Left ventricle myocardium inferior (tissue), 1 donor: ENCODE data around the gene CXorf38. TPM values are rescaled to one million over a fixed set of nuclear protein-coding genes. Genes with fewer than 3 reads are reported as not detected.

Experiments
- DNase-seq: peaks from one replicate; pipeline ENCODE4 v3.0.0-alpha.2; 2020
- H3K27ac ChIP-seq: fragments of 200-600 bp; replicated peaks from 2 replicates; pipeline ENCODE4 v1.8.0; 2021
- H3K27me3 ChIP-seq: fragments of 200-600 bp; 2 replicates; pipeline ENCODE4 v1.8.0; 2021; ENCODE audit warnings: low read depth
- H3K36me3 ChIP-seq: fragments of 200-600 bp; 2 replicates; pipeline ENCODE4 v1.8.0; 2021
- H3K4me1 ChIP-seq: fragments of 200-600 bp; 2 replicates; pipeline ENCODE4 v1.8.0; 2021
- H3K4me3 ChIP-seq: fragments of 200-600 bp; 2 replicates; pipeline ENCODE4 v1.8.0; 2021; ENCODE audit warnings: mild to moderate bottlenecking, moderate library complexity
- H3K9me3 ChIP-seq: fragments of 200-600 bp; replicated peaks from 2 replicates; pipeline ENCODE4 v1.8.0; 2021
- CTCF ChIP-seq: fragments of 200-600 bp; IDR thresholded peaks from 2 replicates; pipeline ENCODE4 v1.8.0; 2021; ENCODE audit warnings: antibody characterized with exemption, mild to moderate bottlenecking, borderline replicate concordance
- intact Hi-C: fragments of 100-400 bp; cut with micrococcal nuclease; formaldehyde crosslinking; loops from one replicate; pipeline ENCODE4 v1.11.0; 2022
- long read RNA-seq: library from polyadenylated mRNA; unstranded; transcript quantifications from one replicate; pipeline ENCODE4 v2.0.0, GENCODE V29; 2021
- total RNA-seq: library from RNA; stranded (reverse); fragmentation: NEBNext Ultra II Directional; extraction: Animal tissue kit (Norgen Biotek cat#: 25700); gene quantifications from one replicate; pipeline ENCODE4 v1.2.1, GENCODE V29; 2021
- donor health status: DM: no; HTN: yes; CAD: no; lungs with severe emphysema.

CXorf38 gene
- total RNA-seq, result 3.7 TPM
- long read RNA-seq, partial matches to known transcripts, result 0 of 4 reads
- long read RNA-seq, other reads (novel, unspliced or antisense), result 2 of 4 reads

- Histone ChIP-seq H3K27ac (peak within 1 kb of the TSS; percentile 87), H3K4me3 (peak within 1 kb of the TSS; percentile 86), H3K36me3 (no peaks in the 10 kb centered on the region), H3K9me3 (no peaks in the 10 kb centered on the region), H3K4me1 (peaks cover 36% of the 10 kb centered on the region), H3K27me3 (no peaks in the 10 kb centered on the region)
- intact Hi-C loops, result no loop called here
- DNase-seq, result peak; percentile 90
- TF ChIP-seq CTCF, result no peak
These were observed at the start of gene CXorf38 for GRCh38 chrX:40647307-40648197. TSS of gene CXorf38 (minus strand) at chrX:40647561. CDS start at chrX:40647520, 41 bp downstream.

GRCh38 chrX:40694802-40695201 is 47.4 kb upstream of the CXorf38 start:
- intact Hi-C loops, result no loop called here
- no peak overlapping the region for H3K4me3 ChIP-seq
- peaks cover 40% of the 10 kb centered on the region for H3K36me3 ChIP-seq
- TF ChIP-seq CTCF, result no peak
- H3K27me3 ChIP-seq, result no peaks in the 10 kb centered on the region
- no peak overlapping the region for H3K27ac ChIP-seq
- H3K4me1 ChIP-seq, result peaks cover 7% of the 10 kb centered on the region
- no peaks in the 10 kb centered on the region for H3K9me3 ChIP-seq
- no peak for DNase-seq

GRCh38 chrX:40688929-40689328 is 41.6 kb upstream of the CXorf38 start:
- DNase-seq, result no peak
- Histone ChIP-seq H3K4me1 (peaks cover 12% of the 10 kb centered on the region), H3K4me3 (no peak overlapping the region), H3K27ac (peak overlapping the region; percentile 16), H3K9me3 (no peaks in the 10 kb centered on the region), H3K27me3 (no peaks in the 10 kb centered on the region), H3K36me3 (peaks cover 21% of the 10 kb centered on the region)
- no peak for TF ChIP-seq CTCF
- intact Hi-C loops, result no loop called here

- Histone ChIP-seq H3K27ac (no peak overlapping the region), H3K4me3 (no peak overlapping the region), H3K4me1 (peaks cover 12% of the 10 kb centered on the region), H3K27me3 (no peaks in the 10 kb centered on the region), H3K36me3 (peaks cover 24% of the 10 kb centered on the region), H3K9me3 (no peaks in the 10 kb centered on the region)
- no peak for TF ChIP-seq CTCF
- no peak for DNase-seq
- intact Hi-C loops, result no loop called here
These were observed 39.8 kb upstream of the CXorf38 start for GRCh38 chrX:40687169-40687568.

- no peak overlapping the region for H3K27ac ChIP-seq
- peaks cover 27% of the 10 kb centered on the region for H3K36me3 ChIP-seq
- no peaks in the 10 kb centered on the region for H3K9me3 ChIP-seq
- no peak for DNase-seq
- H3K27me3 ChIP-seq, result no peaks in the 10 kb centered on the region
- intact Hi-C loops, result no loop called here
- no peak for TF ChIP-seq CTCF
- H3K4me3 ChIP-seq, result no peak overlapping the region
- peaks cover 8% of the 10 kb centered on the region for H3K4me1 ChIP-seq
These were observed 38.1 kb upstream of the CXorf38 start for GRCh38 chrX:40685362-40685918.
